GM19452 (cell line): ENCODE results near the gene GYPA.
"Not testable (repeated sequence)": the region's sequence is repeated elsewhere in the genome, so short reads cannot be mapped to it uniquely, and the experiment has no call there.

ENCODE experiments used
- ATAC-seq: cut with Tn5 transposase; IDR thresholded peaks from one replicate; pipeline ENCODE4 v1.9.1; 2021; ENCODE audit not compliant: unreplicated experiment

Gene GYPA

GRCh38 chr4:144140594-144141295, at the start of gene GYPA:
Gene GYPA (minus strand): TSS chr4:144140718. CDS start chr4:144140635, 83 bp downstream.
- ATAC-seq = not testable (repeated sequence)

GRCh38 chr4:144190009-144190408, 49.5 kb upstream of the GYPA start:
- no peak for ATAC-seq

GRCh38 chr4:144189121-144189520, 48.6 kb upstream of the GYPA start:
- ATAC-seq = peak; percentile 69

- ATAC-seq = no peak
Observed at GRCh38 chr4:144185086-144185485, 44.6 kb upstream of the GYPA start.

- ATAC-seq = no peak
Observed at GRCh38 chr4:144183165-144183564, 42.6 kb upstream of the GYPA start.

- ATAC-seq = peak; percentile 43
Observed at GRCh38 chr4:144181391-144181790, 40.9 kb upstream of the GYPA start.

- no peak for ATAC-seq
Observed at GRCh38 chr4:144179152-144179739, 38.7 kb upstream of the GYPA start.

- no peak for ATAC-seq
Observed at GRCh38 chr4:144178414-144178813, 37.9 kb upstream of the GYPA start.

GRCh38 chr4:144176476-144176875, 36.0 kb upstream of the GYPA start:
- no peak for ATAC-seq

- ATAC-seq = peak; percentile 85
Observed at GRCh38 chr4:144174401-144175067, 34.0 kb upstream of the GYPA start.

- no peak for ATAC-seq
Observed at GRCh38 chr4:144171697-144172096, 31.2 kb upstream of the GYPA start.

GRCh38 chr4:144169211-144169610, 28.7 kb upstream of the GYPA start:
- ATAC-seq = no peak

GRCh38 chr4:144154044-144154443, 13.5 kb upstream of the GYPA start:
- no peak for ATAC-seq

- peak; percentile 80 for ATAC-seq
Observed at GRCh38 chr4:144142690-144143326, 2.3 kb upstream of the GYPA start.

- no peak for ATAC-seq
Observed at GRCh38 chr4:144141493-144141892, 975 bp upstream of the GYPA start.

- ATAC-seq = not testable (repeated sequence)
Observed at GRCh38 chr4:144139991-144140390, 527 bp downstream of the GYPA start.

- ATAC-seq = not testable (repeated sequence)
Observed at GRCh38 chr4:144139547-144139946, 971 bp downstream of the GYPA start.

GRCh38 chr4:144138239-144138638, 2.3 kb downstream of the GYPA start:
- ATAC-seq = not testable (repeated sequence)

- ATAC-seq = not testable (repeated sequence)
Observed at GRCh38 chr4:144137137-144137931, 3.2 kb downstream of the GYPA start.

GRCh38 chr4:144136189-144136588, 4.3 kb downstream of the GYPA start:
- not testable (repeated sequence) for ATAC-seq

- ATAC-seq = not testable (repeated sequence)
Observed at GRCh38 chr4:144130167-144130566, 10.4 kb downstream of the GYPA start.
